Effector memory CD8-positive, alpha-beta T cell (primary cell): ENCODE results near the gene C1orf94.

Source experiments
- ATAC-seq: fragments of 150-1000 bp; cut with Tn5 transposase; replicated peaks from 2 replicates; pipeline ENCODE4 v1.10.0; 2021; ENCODE audit warnings: mild to moderate bottlenecking, moderate library complexity
- DNase-seq, 3 experiments: peaks; one replicate each; pipeline ENCODE4 v3.0.0; 2021
- H3K27ac Mint-ChIP-seq, 2 donors: one replicate each; pipeline ENCODE4 v1.8.0; 2022; ENCODE audit warnings: mild to moderate bottlenecking in 2 of 2, mixed read lengths in 2 of 2, moderate library complexity in 2 of 2
- H3K27me3 Mint-ChIP-seq, 2 donors: one replicate each; pipeline ENCODE4 v1.8.0; 2022; ENCODE audit warnings: mixed read lengths in 2 of 2
- H3K36me3 Mint-ChIP-seq: one replicate; pipeline ENCODE4 v1.8.0; 2022; ENCODE audit warnings: mild to moderate bottlenecking, moderate library complexity, mixed read lengths; ENCODE audit not compliant: insufficient read depth
- H3K4me1 Mint-ChIP-seq, 2 donors: one replicate each; pipeline ENCODE4 v1.8.0; 2022; ENCODE audit warnings: low read depth in 2 of 2, mixed read lengths in 2 of 2
- H3K4me3 Mint-ChIP-seq, 2 donors: one replicate each; pipeline ENCODE4 v1.8.0; 2022; ENCODE audit warnings: mild to moderate bottlenecking in 2 of 2, mixed read lengths in 2 of 2, moderate library complexity in 2 of 2
- H3K9me3 Mint-ChIP-seq, 2 donors: one replicate each; pipeline ENCODE4 v1.8.0; 2022; ENCODE audit warnings: mixed read lengths in 2 of 2

Gene C1orf94

DNA sequence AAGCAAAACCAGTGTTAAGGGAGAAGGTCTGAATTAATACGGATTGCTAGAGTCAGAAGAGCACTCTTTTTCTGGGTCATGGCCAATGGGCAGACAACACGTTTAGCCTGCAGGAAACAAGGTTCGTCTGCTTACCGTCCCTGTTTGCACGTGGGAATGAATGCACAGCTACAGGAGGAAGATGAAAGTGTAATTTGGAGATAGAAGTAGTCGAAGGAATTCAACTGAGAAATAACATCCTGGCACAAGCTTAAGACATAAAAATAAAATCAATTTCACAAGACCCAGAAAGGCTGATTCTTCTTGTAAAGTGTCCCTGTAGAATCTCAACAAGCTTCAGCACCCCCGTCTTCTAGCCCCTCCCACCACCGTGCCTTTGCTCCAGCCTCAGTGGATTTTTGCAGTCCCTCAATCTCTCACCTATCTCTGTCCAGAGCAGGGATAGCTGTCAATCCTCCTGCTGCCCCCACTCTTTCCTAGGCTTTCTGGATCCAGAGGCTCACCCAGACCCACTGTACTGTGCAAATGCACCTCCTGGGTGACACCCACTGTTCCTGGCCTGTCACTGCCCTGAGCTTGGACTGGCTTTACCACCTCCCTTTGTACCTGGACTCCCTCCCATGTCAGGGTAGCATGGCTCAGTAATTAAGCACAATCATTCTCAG is 60.6 kb downstream of the C1orf94 start:
- no peak overlapping the region for H3K27ac Mint-ChIP-seq
- H3K36me3 Mint-ChIP-seq: no peaks in the 10 kb centered on the region
- H3K9me3 Mint-ChIP-seq: peaks cover 0 to 7% of the 10 kb centered on the region in 2 donors
- H3K4me3 Mint-ChIP-seq: no peak overlapping the region
- no peaks in the 10 kb centered on the region for H3K4me1 Mint-ChIP-seq
- H3K27me3 Mint-ChIP-seq: peaks cover 21 to 22% of the 10 kb centered on the region in 2 donors
- ATAC-seq: no peak
- DNase-seq: no peak

DNA sequence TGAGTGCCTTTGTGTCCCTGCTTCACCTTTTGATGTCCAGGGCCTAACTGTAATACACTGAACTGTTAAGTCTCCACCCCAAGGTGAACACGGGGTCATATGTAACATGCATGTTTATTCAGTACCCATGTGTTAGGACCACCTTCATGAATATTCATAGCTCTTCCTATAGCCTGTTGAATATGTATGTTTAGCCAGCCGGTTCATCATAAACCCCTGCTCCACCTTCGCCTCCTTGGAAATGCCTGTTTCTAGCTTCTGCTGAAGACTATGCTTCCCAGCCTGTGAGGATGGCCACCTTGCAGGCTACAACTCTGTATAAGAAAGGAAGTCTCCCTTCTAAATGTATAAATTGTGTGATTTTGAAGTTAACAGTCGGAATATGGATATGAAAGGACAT is 69.3 kb downstream of the C1orf94 start:
- DNase-seq: no peak
- Mint-ChIP-seq H3K9me3 (no peaks in the 10 kb centered on the region), H3K4me3 (no peak overlapping the region), H3K4me1 (no peaks in the 10 kb centered on the region), H3K27me3 (peaks cover 39 to 60% of the 10 kb centered on the region in 2 donors), H3K36me3 (no peaks in the 10 kb centered on the region), H3K27ac (no peak overlapping the region)
- no peak for ATAC-seq

DNA sequence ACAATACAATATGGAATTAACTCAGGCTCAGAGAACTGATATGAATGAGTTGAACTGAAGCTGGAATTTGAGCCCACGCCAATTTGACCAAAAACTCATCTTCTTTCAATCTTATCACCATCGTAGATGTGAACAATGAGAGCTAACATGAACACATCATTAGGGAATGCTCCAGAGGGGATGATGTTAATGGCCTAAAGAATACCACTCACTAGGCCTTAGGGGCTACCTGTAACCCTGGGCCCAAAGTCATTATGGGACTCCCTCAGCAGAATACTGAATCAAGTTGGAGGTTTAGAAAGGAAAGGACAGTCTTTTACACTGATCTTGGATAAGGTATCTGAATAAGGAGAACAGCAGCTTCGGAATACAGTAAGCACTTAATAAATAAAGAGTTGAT is 73.6 kb downstream of the C1orf94 start:
- ATAC-seq (no peak), DNase-seq (no peak)
- H3K4me1 Mint-ChIP-seq: no peaks in the 10 kb centered on the region
- H3K27me3 Mint-ChIP-seq: peaks cover 30 to 46% of the 10 kb centered on the region in 2 donors
- no peak overlapping the region for H3K27ac Mint-ChIP-seq
- H3K36me3 Mint-ChIP-seq: no peaks in the 10 kb centered on the region
- no peak overlapping the region for H3K4me3 Mint-ChIP-seq
- no peaks in the 10 kb centered on the region for H3K9me3 Mint-ChIP-seq

DNA sequence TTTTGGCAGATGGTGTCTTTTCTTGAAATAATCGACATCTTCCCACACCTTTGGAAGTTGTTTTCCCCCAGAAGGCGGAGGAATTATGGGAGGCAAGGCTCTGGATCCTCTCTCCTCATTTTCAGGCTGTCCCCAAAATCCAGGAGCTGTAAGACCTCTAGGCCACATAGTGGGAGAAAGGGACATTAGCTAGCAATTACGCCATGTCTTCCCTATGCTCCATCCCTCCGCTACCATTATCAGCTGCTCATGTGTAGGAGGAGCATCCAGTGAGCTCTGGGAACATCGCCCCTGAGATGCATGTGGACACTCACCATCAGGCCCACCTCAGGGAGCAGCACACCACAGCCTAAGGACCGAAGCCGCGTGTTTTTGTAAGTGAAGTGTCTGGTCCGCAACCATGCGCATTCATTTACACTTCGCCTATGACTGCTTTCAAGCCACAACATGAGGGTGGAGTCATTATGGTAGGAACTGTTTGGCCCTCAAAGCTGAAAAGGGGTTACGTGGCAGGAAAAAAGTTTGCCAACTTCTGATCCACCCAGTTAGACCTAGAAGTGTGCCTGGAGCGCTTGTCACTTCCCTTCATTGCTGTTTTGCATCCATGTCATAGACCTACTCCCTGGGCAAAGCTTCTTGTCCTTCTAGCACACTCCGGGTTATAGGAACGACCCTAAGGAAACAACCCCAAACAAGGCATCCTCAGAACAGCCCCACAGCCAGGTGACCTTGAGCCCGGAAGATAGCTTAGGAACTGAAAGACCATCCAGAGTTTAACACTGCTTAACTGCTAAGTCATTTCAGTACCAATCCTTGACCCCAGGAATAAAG is 85.5 kb downstream of the C1orf94 start:
- ATAC-seq: no peak
- Mint-ChIP-seq H3K36me3 (no peaks in the 10 kb centered on the region), H3K4me3 (no peak overlapping the region), H3K9me3 (no peaks in the 10 kb centered on the region), H3K4me1 (no peaks in the 10 kb centered on the region), H3K27ac (no peak overlapping the region), H3K27me3 (peaks cover 0 to 20% of the 10 kb centered on the region in 2 donors)
- no peak for DNase-seq

DNA sequence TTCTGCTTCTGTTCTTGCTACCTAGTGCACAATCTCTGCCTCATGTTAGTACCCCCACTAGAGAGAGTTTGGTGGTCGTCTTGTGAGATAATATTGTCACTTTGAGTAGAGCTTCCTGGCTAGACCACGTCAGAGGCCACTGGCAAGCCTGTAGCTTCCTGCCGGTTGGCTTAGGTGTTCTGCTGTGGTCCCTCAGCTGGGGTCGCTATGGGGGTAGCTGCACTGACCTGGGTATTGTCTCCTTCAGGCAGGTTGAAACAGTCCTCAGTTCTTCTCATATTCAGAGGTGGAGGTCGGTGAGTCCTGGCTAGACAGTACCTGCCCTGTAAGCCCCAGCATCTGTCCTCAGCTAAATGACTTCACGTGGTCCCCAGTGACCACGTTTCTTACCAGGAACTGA is 86.2 kb downstream of the C1orf94 start:
- Mint-ChIP-seq H3K9me3 (no peaks in the 10 kb centered on the region), H3K36me3 (no peaks in the 10 kb centered on the region), H3K4me1 (no peaks in the 10 kb centered on the region), H3K4me3 (no peak overlapping the region), H3K27me3 (peaks cover 0 to 27% of the 10 kb centered on the region in 2 donors), H3K27ac (no peak overlapping the region)
- ATAC-seq (no peak), DNase-seq (no peak)

DNA sequence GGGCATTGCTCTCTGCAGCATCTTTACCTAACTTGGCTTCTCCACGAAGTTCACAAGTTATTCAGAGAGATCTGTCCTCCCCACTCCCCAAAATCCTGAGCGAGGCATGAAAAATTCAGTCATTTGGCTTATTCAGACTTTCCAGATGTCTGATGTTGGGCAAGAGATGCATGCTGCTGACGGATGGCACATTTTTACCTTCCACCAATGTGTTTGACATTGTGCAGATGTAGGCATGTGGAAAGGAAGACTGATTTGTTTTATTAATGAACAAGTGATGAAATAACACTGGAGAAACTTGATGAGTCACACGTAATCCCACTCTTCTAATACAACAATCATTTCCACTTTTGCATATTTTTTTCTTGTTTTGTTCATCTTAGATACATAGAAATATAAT is 86.7 kb downstream of the C1orf94 start:
- H3K36me3 Mint-ChIP-seq: no peaks in the 10 kb centered on the region
- H3K27me3 Mint-ChIP-seq: peaks cover 4 to 27% of the 10 kb centered on the region in 2 donors
- no peak for DNase-seq
- H3K27ac Mint-ChIP-seq: no peak overlapping the region
- no peak for ATAC-seq
- H3K9me3 Mint-ChIP-seq: no peaks in the 10 kb centered on the region
- no peak overlapping the region for H3K4me3 Mint-ChIP-seq
- no peaks in the 10 kb centered on the region for H3K4me1 Mint-ChIP-seq

DNA sequence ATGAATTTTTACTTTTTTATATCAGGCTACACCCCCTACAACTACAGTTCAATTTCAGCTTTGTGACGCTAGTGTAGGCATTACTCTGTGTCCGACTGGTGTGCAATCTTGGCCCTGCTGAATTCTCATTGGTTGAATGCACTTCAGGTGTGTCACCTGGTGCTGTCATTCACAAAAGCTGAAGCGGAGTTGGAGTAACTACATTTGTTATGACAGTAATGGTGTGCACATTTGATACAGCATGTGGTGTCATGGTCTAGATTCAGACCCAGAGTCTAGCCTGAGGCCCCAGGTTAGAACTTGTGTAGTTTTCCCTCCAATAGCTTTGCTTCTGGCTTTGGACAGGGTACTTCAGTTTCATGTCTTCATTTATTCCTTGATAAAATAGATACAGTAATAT is 88.7 kb downstream of the C1orf94 start:
- no peak overlapping the region for H3K27ac Mint-ChIP-seq
- no peaks in the 10 kb centered on the region for H3K9me3 Mint-ChIP-seq
- H3K4me1 Mint-ChIP-seq: no peaks in the 10 kb centered on the region
- H3K36me3 Mint-ChIP-seq: no peaks in the 10 kb centered on the region
- peaks cover 7 to 33% of the 10 kb centered on the region in 2 donors for H3K27me3 Mint-ChIP-seq
- DNase-seq (no peak), ATAC-seq (no peak)
- H3K4me3 Mint-ChIP-seq: no peak overlapping the region

DNA sequence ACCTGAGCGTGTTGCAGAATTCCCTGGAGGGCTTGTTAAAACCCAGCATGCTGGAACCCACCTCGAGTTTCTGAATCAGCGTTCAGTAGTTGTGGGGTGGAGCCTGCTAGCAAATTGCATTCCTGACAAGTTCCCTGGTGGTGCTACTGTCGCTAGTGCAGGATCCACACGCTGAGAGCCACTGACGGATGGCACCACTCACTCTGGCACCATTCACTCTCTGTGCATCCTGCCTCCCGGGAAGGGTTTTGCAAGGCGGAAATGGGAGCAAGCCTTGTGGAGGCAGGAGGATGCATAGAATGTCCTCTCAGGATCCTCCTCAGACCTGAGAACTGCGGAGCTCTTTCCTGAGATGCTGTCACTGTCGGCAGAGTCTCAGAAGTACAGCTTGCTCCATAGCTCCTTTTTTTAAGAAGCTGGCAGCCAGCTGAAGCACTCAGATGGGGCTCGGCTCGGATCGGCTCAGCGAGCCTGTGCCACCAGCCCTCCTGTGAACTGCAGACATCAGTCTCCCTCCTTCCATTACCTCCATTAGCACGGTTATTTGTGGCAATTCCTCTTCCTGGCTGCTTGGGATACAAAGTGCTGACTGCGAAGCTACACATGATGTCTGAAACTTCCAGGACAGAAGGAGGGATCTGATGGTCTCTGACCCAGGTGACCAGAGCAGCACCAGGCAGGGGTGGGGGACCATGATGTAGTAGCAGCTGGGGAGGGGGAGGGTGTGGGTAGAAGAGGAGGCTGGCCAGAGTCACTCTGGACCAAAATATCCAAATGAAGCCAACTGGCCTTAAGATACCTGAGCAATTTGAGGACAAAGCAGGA is 89.6 kb downstream of the C1orf94 start:
- ATAC-seq: no peak
- H3K9me3 Mint-ChIP-seq: no peaks in the 10 kb centered on the region
- no peaks in the 10 kb centered on the region for H3K4me1 Mint-ChIP-seq
- H3K36me3 Mint-ChIP-seq: no peaks in the 10 kb centered on the region
- H3K27me3 Mint-ChIP-seq: peaks cover 7 to 33% of the 10 kb centered on the region in 2 donors
- DNase-seq: no peak
- no peak overlapping the region for H3K4me3 Mint-ChIP-seq
- no peak overlapping the region for H3K27ac Mint-ChIP-seq

DNA sequence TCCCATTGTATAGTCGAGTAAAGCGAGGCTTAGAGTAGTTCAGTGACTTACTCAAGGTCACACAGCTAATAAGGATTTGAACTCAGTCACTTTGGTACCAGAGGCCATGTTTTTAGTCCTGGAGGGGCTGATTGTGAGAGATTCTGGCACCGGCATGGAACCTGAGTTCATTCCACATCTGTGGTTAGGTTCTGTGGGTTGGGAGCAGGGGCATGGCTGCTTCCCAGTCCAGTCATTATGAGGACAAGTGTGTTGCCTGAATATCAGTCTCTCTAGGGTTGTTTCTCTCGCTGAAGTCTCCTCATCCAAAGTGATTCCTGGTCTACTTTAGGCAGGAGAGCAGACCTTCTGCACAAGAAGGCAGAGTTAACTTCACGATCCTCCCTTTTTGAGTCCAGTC is 90.6 kb downstream of the C1orf94 start:
- Mint-ChIP-seq H3K4me3 (no peak overlapping the region), H3K9me3 (no peaks in the 10 kb centered on the region), H3K27me3 (peaks cover 13 to 41% of the 10 kb centered on the region in 2 donors), H3K27ac (no peak overlapping the region), H3K4me1 (no peaks in the 10 kb centered on the region), H3K36me3 (no peaks in the 10 kb centered on the region)
- no peak for ATAC-seq
- DNase-seq: no peak

DNA sequence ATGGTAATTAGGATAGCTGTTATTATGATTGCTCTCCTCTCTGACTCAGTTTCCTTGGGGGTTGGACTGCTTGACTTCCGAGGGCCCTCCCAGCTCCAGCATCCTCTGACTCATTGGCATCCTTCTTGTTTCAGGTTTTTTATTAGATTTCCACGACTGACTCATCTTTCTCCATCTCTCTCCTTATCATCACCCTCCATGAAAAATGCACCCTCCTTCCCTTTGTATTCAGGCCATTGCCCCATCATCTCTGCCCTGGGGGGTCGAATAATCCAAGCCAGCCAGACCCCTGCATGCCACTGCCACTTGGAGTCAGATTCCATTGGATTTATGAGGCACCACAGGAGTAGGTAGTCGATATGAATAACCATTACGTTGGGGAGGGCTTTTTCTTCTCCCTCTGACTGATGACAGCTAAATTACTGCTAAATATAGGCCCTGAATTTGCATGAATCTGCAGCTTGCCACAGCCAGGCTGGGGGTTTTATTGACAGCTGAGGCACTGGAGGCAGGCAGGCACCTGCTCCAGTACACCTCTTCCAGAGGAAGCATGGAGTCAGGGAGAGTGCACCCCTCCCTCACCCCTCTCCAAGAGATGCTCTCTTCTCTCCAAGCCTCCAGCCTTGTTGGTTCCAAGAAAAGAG is 91.7 kb downstream of the C1orf94 start:
- no peak for ATAC-seq
- Mint-ChIP-seq H3K4me1 (no peaks in the 10 kb centered on the region), H3K27ac (no peak overlapping the region), H3K27me3 (peaks cover 13 to 44% of the 10 kb centered on the region in 2 donors), H3K36me3 (no peaks in the 10 kb centered on the region), H3K9me3 (no peaks in the 10 kb centered on the region), H3K4me3 (no peak overlapping the region)
- DNase-seq: no peak
